Stimulated activated naive CD8-positive, alpha-beta T cell treated with anti-CD3 and anti-CD28 coated beads, Interleukin-15, amount 100 ng/mL, for 72 hours (primary cell): Measurements from ENCODE around the gene GLRB.
"Not testable (repeated sequence)": the region's sequence is repeated elsewhere in the genome, so short reads cannot be mapped to it uniquely, and the experiment has no call there.

Source experiments
- ATAC-seq: fragments of 150-1000 bp; cut with Tn5 transposase; 2 replicates; pipeline ENCODE4 v1.10.0; 2021; ENCODE audit warnings: mild to moderate bottlenecking, moderate library complexity
- DNase-seq, 2 donors: peaks; one replicate each; pipeline ENCODE4 v3.0.0; 2021 to 2022
- H3K27ac Mint-ChIP-seq, 2 donors: one replicate each; pipeline ENCODE4 v1.8.0; 2022; ENCODE audit warnings: mild to moderate bottlenecking in 2 of 2, mixed read lengths in 2 of 2, moderate library complexity in 2 of 2
- H3K27me3 Mint-ChIP-seq: one replicate; pipeline ENCODE4 v1.8.0; 2022; ENCODE audit warnings: mixed read lengths
- H3K4me1 Mint-ChIP-seq: one replicate; pipeline ENCODE4 v1.8.0; 2022; ENCODE audit warnings: mild to moderate bottlenecking, mixed read lengths
- H3K4me3 Mint-ChIP-seq, 2 donors: one replicate each; pipeline ENCODE4 v1.8.0; 2022; ENCODE audit warnings: mild to moderate bottlenecking in 2 of 2, mixed read lengths in 2 of 2, moderate library complexity in 1 of 2
- H3K9me3 Mint-ChIP-seq, 2 donors: one replicate each; pipeline ENCODE4 v1.8.0; 2022; ENCODE audit warnings: mixed read lengths in 2 of 2

GLRB gene

DNA sequence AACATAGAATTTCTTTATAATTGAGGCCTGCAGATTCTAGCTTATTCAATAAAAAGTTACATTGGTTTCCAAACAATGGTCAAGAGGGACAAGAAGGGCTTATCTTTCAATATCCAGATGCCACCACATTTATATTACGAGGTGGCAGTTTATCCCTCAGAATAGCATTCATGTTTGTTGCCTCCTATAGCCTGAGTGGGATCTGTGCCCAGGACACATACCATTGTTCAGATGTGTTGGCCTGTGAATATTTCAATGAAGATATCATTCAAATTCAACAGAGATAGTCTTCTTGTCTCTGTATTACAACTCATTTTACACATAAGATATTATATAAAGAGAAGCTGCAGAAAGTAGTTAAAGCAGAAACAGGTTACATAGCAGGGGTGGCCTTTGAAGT is 20.5 kb downstream of the GLRB start:
- ATAC-seq (no peak), DNase-seq (no peak)
- Mint-ChIP-seq H3K9me3 (peaks cover 4 to 15% of the 10 kb centered on the region in 2 donors), H3K4me3 (no peak overlapping the region), H3K27ac (no peak overlapping the region), H3K4me1 (no peaks in the 10 kb centered on the region), H3K27me3 (no peaks in the 10 kb centered on the region)

DNA sequence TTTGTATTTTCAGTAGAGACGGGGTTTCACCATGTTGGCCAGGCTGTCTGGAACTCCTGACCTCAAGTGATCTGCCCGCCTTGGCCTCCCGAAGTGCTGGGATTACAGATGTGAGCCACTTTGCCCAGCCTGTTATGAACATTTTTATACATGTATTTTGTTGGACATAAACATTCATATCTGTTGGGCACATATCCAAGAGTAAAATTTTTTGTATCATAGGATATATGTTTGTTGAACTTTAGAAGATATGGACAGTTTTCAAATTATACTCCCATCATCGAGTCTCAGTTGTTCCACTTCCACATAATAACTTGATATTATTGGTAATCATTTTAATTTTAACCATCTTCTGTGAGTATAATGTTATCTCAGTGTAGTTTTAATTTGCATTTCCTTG is 23.6 kb downstream of the GLRB start:
- H3K4me1 Mint-ChIP-seq: no peaks in the 10 kb centered on the region
- H3K27ac Mint-ChIP-seq: no peak overlapping the region
- no peak overlapping the region for H3K4me3 Mint-ChIP-seq
- no peaks in the 10 kb centered on the region for H3K27me3 Mint-ChIP-seq
- ATAC-seq: no peak
- peaks cover 4 to 15% of the 10 kb centered on the region in 2 donors for H3K9me3 Mint-ChIP-seq
- DNase-seq: no peak

DNA sequence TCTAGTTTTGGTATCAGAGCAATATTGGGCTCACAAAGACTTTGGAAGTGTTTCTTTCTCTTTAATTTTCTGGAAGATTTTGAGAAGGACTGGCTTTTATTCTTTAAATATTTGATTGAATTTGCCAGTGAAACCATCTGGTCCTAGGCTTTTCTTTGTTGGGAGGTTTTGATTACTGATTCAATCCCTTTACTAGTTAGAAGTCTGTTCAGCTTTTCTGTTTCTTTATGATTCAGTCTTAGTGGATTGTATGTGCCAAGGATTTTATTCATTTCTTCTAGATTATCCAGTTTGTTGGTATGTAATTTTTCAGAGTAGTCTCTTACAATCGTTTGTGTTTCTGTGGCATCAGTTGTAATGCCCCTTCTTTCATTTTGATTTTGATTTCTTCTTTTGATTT is 28.6 kb downstream of the GLRB start:
- Mint-ChIP-seq H3K27me3 (no peaks in the 10 kb centered on the region), H3K4me3 (no peak overlapping the region), H3K4me1 (no peaks in the 10 kb centered on the region), H3K9me3 (no peaks in the 10 kb centered on the region), H3K27ac (no peak overlapping the region)
- ATAC-seq: no peak
- DNase-seq: no peak

DNA sequence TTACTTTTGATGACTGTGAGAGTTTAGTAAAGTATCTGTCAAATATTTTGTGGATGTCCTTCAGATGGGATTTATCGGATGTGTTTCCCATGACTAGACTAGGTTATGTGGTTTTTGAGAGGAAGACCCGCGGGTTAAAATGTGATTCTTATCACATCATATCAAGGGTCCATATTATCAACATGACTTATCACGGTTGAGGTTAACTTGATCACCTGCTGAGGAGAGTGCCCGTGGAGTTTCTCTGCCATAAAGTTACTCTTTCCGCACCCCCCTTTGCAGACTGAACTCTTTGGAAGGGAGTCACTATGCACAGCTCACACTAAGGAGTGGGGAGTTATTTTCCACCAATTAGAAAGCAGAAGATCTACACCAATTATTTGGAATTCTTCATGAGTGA is 38.7 kb downstream of the GLRB start:
- H3K9me3 Mint-ChIP-seq: peaks cover 0 to 10% of the 10 kb centered on the region in 2 donors
- no peaks in the 10 kb centered on the region for H3K4me1 Mint-ChIP-seq
- no peak overlapping the region for H3K27ac Mint-ChIP-seq
- H3K27me3 Mint-ChIP-seq: no peaks in the 10 kb centered on the region
- ATAC-seq: no peak
- no peak for DNase-seq
- no peak overlapping the region for H3K4me3 Mint-ChIP-seq

DNA sequence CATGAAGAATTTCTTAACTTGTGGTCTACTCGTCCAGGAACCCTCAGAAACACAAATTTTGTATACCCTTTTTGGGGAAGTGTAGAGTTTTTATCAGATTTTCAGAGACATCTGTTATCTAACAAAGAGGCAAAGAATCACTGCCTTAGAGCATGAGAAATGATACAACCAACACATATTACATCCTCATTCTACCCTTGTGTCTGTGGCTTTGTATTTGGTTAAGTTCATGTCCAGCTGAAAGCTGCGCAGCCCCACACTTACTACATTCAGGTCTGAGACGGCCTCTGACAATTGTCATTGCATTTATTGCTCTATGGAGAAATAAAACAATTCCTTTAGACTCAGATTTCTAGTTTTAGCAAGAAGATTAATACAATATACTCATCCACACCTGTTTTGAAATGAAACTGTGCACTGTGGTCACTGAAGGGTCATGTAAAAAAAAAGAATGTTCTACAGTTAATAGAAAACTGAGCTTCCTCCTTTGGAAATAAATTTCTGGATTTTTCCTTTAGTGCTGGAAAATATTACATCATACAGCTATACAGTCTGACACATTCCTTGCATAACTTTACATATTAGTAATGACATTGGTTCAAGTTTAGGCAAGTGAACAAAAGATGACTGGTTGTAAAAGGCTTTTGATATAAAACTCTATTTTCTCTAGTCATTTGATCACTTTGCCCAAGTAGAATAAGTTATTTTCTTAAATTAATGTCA is 39.8 kb downstream of the GLRB start:
- DNase-seq (no peak), ATAC-seq (no peak)
- Mint-ChIP-seq H3K4me3 (no peak overlapping the region), H3K4me1 (no peaks in the 10 kb centered on the region), H3K27ac (no peak overlapping the region), H3K27me3 (no peaks in the 10 kb centered on the region), H3K9me3 (peaks cover 0 to 10% of the 10 kb centered on the region in 2 donors)

DNA sequence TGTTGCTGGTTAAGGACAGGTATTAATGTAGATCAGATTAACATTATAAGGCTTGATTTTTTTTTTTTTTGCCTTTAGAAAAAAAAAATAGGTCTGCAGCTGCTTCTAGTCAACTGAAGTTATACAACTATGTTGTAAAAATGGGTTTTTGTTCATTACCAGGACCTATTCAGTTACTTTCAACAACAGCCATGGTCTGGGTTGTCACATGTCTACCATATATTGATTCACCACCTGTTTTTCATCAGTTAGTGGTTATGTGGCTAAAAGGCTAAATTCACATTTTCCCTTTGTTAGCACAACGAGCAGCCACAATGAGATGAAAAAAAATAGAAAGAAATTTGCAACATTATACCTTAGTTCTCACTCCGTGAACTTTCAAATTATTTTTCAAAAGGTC is 45.5 kb downstream of the GLRB start:
- Mint-ChIP-seq H3K4me1 (no peaks in the 10 kb centered on the region), H3K9me3 (no peaks in the 10 kb centered on the region), H3K4me3 (no peak overlapping the region), H3K27me3 (no peaks in the 10 kb centered on the region), H3K27ac (no peak overlapping the region)
- no peak for DNase-seq
- no peak for ATAC-seq

DNA sequence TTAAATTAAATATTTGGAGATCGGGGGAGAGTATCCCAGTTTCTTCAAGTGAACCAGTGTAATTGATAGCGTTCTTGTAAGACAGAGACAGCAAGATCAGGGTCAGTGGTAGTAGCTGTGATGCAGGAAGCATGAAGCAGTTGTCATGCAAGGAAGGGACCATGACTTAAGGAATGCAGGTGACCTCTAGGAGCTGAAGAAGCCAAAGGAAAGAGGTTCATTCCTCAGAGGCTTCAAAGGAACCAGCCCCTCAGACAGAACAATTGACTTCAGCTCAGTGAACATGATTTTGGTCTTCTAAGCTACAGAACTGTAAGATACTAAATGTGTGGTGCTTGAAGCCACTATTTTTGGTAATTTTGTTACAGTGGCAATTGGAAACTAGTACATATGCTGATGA is 51.6 kb downstream of the GLRB start:
- H3K27me3 Mint-ChIP-seq: no peaks in the 10 kb centered on the region
- DNase-seq: no peak
- no peak for ATAC-seq

DNA sequence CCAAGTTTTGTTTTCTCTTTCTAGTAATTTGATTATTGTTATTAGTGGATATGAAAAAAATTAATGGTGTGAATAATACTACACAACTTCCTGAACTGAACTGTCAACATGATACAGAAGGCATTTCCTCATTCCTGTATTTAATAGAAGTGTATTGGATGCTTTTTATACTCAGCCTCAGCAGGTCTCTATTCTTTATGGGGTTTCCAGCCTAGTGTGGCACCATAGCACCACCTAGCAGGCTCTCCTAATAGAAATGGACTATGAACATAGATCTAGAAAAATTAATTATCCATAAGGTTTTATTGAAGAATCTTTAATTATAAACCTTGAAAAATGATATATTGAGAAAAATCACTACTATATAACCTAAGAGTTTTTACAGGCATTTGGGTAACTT is 52.4 kb downstream of the GLRB start:
- peaks cover 0 to 6% of the 10 kb centered on the region in 2 donors for H3K9me3 Mint-ChIP-seq
- no peak overlapping the region for H3K27ac Mint-ChIP-seq
- ATAC-seq (no peak), DNase-seq (no peak)
- H3K4me1 Mint-ChIP-seq: no peaks in the 10 kb centered on the region
- H3K27me3 Mint-ChIP-seq: no peaks in the 10 kb centered on the region
- H3K4me3 Mint-ChIP-seq: no peak overlapping the region

More for the DNA sequence above, 51.6 kb downstream of the GLRB start:
- Mint-ChIP-seq H3K27ac (no peak overlapping the region), H3K4me1 (no peaks in the 10 kb centered on the region), H3K4me3 (no peak overlapping the region), H3K9me3 (peaks cover 0 to 6% of the 10 kb centered on the region in 2 donors)

DNA sequence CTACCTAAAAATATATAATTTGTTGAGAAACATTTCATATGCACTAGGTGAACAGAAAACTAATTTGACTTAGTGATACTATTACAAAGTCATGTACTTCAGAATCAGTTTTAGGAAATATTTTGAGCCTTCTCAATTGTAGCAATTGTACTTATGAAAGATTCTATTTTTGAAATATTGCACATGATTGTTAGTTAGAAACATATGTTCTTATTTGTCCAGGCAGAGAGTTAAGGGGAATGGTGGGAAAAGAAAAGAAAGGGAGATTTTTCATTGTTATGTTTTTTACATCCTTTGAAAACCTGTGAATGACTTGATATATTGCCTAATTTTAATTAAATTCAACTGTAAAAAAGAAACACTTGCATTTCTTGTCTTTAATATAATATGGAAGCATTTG is 66.0 kb downstream of the GLRB start:
- DNase-seq: no peak
- no peak for ATAC-seq
- Mint-ChIP-seq H3K9me3 (peaks cover 4 to 9% of the 10 kb centered on the region in 2 donors), H3K4me3 (no peak overlapping the region), H3K27me3 (no peaks in the 10 kb centered on the region), H3K27ac (no peak overlapping the region), H3K4me1 (no peaks in the 10 kb centered on the region)

DNA sequence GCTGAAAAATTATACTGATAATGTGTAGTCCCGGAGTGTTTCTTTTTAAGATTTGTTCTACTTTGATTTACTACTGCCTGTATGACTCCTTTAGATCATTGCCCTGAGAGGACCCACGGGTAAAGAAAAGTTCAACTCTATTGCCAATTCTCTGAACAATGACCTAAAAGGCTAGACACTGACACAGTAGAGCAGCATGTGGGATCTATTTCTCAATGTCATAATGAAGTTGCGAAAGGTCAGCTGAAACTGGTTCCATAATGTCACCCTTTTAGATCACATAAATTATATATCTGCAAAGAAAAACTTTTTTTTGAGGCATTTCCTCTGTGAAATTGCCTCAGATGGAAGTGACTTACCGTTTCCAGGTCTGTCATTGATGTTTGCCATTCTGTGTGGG is 67.4 kb downstream of the GLRB start:
- ATAC-seq: no peak
- H3K27me3 Mint-ChIP-seq: no peaks in the 10 kb centered on the region
- no peaks in the 10 kb centered on the region for H3K4me1 Mint-ChIP-seq
- H3K4me3 Mint-ChIP-seq: no peak overlapping the region
- DNase-seq: no peak
- H3K27ac Mint-ChIP-seq: no peak overlapping the region
- H3K9me3 Mint-ChIP-seq: peaks cover 9 to 11% of the 10 kb centered on the region in 2 donors

DNA sequence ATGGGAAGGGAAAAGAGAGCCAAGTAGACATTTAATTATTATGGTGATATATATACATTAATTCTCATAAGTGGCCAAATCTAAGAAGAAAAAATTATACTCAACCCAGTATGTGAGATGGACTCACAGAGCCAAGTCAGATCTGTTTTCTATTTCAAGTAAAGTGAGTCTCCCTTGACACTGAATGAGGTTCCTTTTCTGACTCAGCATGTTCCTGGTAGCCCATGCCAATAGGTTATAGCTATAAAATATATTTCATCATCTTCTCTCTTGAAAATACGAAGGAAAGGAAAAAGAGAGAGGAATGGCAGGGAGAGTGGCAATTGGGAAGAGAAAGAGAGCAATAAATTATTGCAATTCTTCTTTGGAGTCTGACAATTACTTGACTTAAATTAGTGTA is 75.8 kb downstream of the GLRB start:
- ATAC-seq (no peak), DNase-seq (no peak)
- Mint-ChIP-seq H3K9me3 (peaks cover 9 to 14% of the 10 kb centered on the region in 2 donors), H3K27me3 (no peaks in the 10 kb centered on the region), H3K4me1 (no peaks in the 10 kb centered on the region), H3K4me3 (no peak overlapping the region), H3K27ac (no peak overlapping the region)

DNA sequence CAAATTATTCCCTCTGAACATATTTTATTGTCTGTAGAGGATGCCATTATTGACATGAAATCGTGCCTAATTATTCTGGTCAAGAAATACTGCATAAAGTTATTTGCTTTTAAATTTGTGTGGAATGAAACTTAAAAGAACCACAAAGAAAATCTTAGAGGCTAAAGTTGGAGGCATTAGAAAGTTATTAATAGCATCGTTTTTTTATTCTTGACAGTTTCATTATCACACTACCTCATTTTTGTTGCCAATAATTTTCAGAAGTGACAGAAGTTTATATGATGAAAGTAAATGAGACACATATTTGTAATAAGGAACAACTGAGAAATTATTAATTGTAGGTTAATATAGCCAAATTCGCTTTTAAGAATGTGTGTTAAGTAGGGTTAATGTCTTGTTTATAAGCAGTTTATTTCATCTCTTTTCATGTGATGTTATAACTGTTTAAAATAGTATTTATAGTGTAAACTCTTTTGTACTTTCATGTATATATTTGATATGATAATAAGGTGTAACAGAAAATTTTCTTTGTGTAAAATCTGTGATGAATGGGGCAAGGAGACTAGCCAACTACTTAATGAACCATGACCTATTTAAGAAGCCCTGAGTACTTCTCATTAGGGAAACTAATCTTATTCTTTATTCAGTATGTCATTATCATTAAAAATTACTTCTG is 90.1 kb downstream of the GLRB start:
- no peak overlapping the region for H3K4me3 Mint-ChIP-seq
- H3K27me3 Mint-ChIP-seq: no peaks in the 10 kb centered on the region
- peaks cover 1 to 20% of the 10 kb centered on the region in 2 donors for H3K9me3 Mint-ChIP-seq
- DNase-seq (no peak), ATAC-seq (no peak)
- H3K4me1 Mint-ChIP-seq: no peaks in the 10 kb centered on the region
- no peak overlapping the region for H3K27ac Mint-ChIP-seq

DNA sequence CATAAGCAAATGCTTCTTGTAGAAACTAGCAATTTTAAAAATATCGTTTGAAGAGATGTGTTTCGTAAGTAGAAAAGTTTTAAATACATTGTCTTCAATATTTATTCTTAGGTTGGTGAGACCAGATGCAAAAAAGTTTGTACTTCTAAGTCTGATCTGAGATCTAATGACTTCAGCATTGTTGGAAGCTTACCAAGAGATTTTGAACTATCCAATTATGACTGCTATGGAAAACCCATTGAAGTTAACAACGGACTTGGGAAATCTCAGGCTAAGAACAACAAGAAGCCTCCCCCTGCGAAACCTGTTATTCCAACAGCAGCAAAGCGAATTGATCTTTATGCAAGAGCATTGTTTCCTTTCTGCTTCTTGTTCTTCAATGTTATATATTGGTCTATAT is 94.4 kb downstream of the GLRB start:
- H3K27me3 Mint-ChIP-seq: no peaks in the 10 kb centered on the region
- no peak overlapping the region for H3K27ac Mint-ChIP-seq
- DNase-seq: no peak

DNA sequence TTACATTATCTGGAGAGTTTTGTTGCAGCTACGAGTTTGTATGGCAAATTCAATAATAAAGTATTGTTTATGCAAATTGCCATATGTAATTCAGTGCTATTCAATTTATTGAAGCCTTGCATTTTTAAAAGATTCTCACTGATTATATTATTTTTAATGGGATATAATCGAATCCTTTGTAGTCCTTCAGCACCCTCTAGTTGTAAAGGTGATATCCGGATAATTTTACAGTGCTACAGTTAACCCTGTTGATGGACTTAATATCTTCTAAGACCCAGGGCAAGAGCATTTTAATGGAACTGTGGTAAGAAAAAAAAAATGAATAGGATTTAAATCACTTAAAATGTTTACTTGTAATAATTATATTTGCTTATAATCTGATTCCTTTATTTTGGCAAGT is 96.1 kb downstream of the GLRB start:
- Mint-ChIP-seq H3K27me3 (no peaks in the 10 kb centered on the region), H3K27ac (no peak overlapping the region), H3K4me3 (no peak overlapping the region), H3K4me1 (no peaks in the 10 kb centered on the region), H3K9me3 (no peaks in the 10 kb centered on the region)
- ATAC-seq: no peak
- no peak for DNase-seq

More for the DNA sequence above, 94.4 kb downstream of the GLRB start:
- no peak for ATAC-seq
- Mint-ChIP-seq H3K4me3 (no peak overlapping the region), H3K4me1 (no peaks in the 10 kb centered on the region), H3K9me3 (no peaks in the 10 kb centered on the region)

DNA sequence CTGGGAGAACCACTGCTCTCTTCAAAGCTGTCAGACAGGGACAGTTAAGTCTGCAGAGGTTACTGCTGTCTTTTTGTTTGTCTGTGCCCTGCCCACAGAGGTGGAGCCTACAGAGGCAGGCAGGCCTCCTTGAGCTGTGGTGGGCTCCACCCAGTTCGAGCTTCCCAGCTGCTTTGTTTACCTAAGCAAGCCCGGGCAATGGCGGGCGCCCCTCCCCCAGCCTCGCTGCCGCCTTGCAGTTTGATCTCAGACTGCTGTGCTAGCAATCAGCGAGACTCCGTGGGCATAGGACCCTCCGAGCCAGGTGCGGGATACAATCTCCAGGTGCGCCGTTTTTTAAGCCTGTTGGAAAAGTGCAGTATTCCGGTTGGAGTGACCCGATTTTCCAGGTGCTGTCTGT is 104.3 kb downstream of the GLRB start:
- H3K9me3 Mint-ChIP-seq, H3K4me1 Mint-ChIP-seq, H3K27me3 Mint-ChIP-seq, ATAC-seq, H3K27ac Mint-ChIP-seq, DNase-seq, H3K4me3 Mint-ChIP-seq: not testable (repeated sequence)

DNA sequence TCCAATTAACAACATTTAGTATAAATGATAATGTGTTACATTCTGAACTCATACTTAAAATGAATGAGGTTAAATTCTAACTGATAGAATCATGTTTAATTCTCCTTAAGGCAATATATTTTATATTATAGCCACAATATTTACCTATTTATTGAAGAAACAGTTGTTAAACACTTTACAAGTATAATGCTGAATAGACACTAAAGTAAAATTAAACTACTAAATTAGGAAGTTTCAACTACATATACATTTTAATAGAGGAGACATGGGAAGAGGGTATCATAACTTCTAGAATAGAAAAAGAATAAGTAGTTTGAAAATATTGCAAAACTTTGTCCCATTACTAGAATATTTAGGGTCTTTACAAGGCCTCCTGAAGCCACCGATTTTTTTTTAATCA is 108.3 kb downstream of the GLRB start:
- DNase-seq (no peak), ATAC-seq (no peak)
- Mint-ChIP-seq H3K27me3 (no peaks in the 10 kb centered on the region), H3K4me1 (no peaks in the 10 kb centered on the region), H3K9me3 (peaks cover 7 to 13% of the 10 kb centered on the region in 2 donors), H3K4me3 (no peak overlapping the region), H3K27ac (no peak overlapping the region)

DNA sequence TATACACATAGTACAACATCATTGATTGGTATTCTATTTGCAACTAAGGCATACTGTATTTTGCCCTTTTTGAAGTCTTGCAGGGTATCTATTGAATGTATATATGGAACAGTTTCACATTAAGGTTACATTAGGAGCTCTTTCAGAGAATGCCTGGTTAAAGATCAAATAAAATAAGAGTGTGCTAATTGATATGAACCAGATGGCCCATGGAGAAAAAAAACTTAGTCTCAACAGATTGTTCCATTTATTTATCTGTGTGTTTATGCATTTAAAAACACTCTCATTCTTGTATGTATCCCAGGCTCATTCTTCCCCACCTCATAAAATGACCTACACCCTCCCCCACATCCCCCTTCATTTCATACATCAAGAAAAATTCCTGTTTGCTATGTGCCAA is 109.4 kb downstream of the GLRB start:
- ATAC-seq: no peak
- Mint-ChIP-seq H3K9me3 (peaks cover 15 to 22% of the 10 kb centered on the region in 2 donors), H3K4me3 (no peak overlapping the region), H3K4me1 (no peaks in the 10 kb centered on the region), H3K27me3 (no peaks in the 10 kb centered on the region), H3K27ac (no peak overlapping the region)
- no peak for DNase-seq
